GM12874 (cell line): ENCODE results near the gene STK16.
A peak's percentile ranks its signal among the peaks of the same experiment; 100 is the strongest.

Source experiments
- CTCF ChIP-seq: IDR thresholded peaks from 2 replicates; pipeline ENCODE4 v1.5.1; 2011; ENCODE audit warnings: low read depth, mild to moderate bottlenecking, control low read depth, low read length, moderate library complexity; ENCODE audit not compliant: insufficient read depth

Gene STK16

GRCh38 chr2:219293736-219294231 lies 48.5 kb downstream of the STK16 start:
- TF ChIP-seq CTCF: no peak

DNA sequence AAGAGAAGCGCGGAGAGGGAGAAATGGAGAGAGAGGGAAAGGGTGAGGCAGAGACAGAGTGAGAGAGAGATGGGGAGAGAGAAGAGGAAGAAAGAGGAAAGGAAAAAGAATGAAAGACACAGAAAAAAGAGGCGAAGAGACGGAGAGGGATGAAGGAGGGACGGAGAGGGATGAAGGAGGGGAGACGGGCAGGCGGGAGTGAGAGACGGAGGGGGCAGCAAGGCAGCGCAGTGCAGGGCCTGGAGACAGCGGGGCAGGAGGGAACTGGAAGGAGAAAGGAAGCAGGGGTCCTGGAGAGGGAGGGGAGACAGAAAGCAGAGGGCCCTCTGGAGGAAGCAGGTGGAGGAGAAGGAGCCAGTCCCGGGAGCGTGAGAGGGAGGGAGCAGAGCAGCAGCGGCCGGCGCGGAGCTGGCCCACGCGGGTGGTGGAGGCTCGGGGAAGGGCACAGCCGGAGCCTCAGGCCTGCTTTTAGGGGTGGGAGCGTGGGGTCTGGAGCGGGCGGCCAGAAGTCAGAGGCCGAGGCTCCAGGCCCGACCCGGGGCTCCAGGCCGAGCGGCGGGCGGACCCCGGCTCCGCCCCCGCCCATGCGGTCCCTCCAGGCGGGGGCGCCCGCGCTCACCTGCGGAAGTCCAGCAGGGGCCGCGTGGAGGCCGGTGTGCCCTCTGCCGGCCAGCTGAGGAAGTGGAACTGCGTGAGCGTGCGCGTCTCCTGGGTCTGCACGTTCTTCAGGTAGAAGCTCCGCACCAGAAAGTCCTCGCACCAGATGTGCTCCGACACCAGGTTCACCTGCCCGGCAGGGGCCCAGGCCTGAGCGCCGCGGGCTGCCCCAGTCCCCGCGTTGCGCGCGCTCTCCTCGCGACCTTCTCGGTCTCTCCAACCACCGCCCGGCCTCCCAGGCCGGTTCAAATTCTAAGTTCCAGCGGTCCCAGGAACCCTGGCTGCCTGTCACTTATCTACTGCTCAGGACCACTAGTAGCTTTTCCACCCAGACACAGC lies 49.4 kb downstream of the STK16 start:
- peak; percentile 100 for TF ChIP-seq CTCF

DNA sequence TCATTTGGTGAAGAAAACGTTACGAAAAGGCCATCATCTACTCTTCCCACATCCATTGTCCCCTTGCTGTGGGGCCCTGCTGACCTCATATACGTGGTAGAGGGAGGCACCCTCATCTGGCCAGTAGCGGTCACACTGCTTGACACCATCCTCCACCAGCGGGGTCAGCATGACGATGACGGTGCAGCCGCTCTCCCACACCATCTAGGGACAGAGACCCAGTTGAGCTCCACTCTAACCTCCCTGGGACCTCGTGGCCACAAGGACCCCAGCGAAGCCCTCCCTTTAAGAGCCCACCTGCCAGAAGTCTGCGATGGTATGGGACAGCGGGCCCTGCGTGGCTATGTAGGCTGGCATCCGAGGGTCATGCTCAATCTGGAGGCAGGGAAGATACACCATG lies 50.9 kb downstream of the STK16 start:
- TF ChIP-seq CTCF: no peak

- TF ChIP-seq CTCF: no peak
Measured at GRCh38 chr2:219296631-219297391, 51.5 kb downstream of the STK16 start.

DNA sequence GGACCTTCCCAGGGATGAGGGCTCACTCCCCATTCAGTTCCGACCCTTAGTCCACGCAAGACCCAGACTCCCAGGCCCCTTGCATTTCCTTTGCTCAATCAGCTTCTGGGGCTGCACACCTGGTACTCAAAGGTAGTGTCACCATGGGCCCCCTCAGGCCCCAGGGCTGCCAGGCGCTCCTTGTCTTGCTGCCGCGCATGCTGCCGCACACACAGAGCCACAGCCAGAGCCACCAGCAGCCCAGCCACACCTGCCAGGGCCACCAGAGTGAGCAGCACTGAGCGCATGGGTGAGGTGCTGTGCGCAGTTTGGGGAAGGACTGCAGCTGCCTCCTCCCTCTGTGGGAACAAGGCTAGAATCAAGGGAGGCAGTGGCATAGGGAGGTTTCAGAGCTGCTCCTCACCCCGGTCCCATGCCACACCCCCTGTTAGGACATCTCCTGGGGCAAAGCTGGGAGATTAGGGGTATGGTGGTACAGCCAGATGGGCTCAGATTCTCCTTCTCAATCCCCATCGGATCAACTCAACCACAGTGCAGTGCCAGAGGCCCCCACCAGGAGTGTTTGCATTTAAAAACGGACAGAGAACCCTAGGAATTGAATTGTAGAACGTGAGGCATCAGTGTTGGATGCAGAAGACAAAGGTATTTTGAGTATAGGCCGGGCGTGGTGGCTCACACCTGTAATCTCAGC lies 52.6 kb downstream of the STK16 start:
- TF ChIP-seq CTCF: no peak

GRCh38 chr2:219298759-219299371 lies 53.6 kb downstream of the STK16 start:
- TF ChIP-seq CTCF: peak; percentile 99
